ENCODE results near the gene SYDE2.

- TF ChIP-seq CTCF (IDR thresholded peaks at IDR 0.05; ENCODE audit: low read depth, low read length, poor library complexity, severe bottlenecking) (no peak), EZH2phosphoT487 (IDR thresholded peaks at IDR 0.05; ENCODE audit: borderline replicate concordance, low read length) (no peak)
These were observed 19.9 kb downstream of the SYDE2 start for GRCh38 chr1:85180869-85181268.

Data from DOHH2 (cell line).